H9 (cell line): ENCODE data around the gene COIL. TPM values are rescaled to one million over a fixed set of nuclear protein-coding genes. Genes with fewer than 3 reads are reported as not detected.
A peak's percentile ranks its signal among the peaks of the same experiment; 100 is the strongest.

Experiments used
- DNase-seq: peaks from one replicate; pipeline ENCODE4 v3.0.0-alpha.2; 2017
- H2AFZ ChIP-seq: one replicate; pipeline ENCODE4 v1.6.1; 2013; ENCODE audit warnings: mild to moderate bottlenecking, low read length, control low read depth, moderate library complexity
- H2AK5ac ChIP-seq: 2 replicates; pipeline ENCODE4 v1.6.1; 2013; ENCODE audit warnings: low read length, control low read depth, mixed read lengths; ENCODE audit not compliant: insufficient read length
- H2BK120ac ChIP-seq: one replicate; pipeline ENCODE4 v1.6.1; 2013; ENCODE audit warnings: low read depth, mild to moderate bottlenecking, low read length, control low read depth, inconsistent platforms; ENCODE audit not compliant: poor library complexity, severe bottlenecking
- H2BK12ac ChIP-seq: 2 replicates; pipeline ENCODE4 v1.6.1; 2013; ENCODE audit warnings: low read length, control low read depth, mixed read lengths, low read depth; ENCODE audit not compliant: insufficient read length
- H2BK15ac ChIP-seq: 2 replicates; pipeline ENCODE4 v1.6.1; 2013; ENCODE audit warnings: low read depth, low read length, control low read depth
- H2BK20ac ChIP-seq: one replicate; pipeline ENCODE4 v1.6.1; 2013; ENCODE audit warnings: low read depth, mild to moderate bottlenecking, low read length, control low read depth, inconsistent platforms; ENCODE audit not compliant: poor library complexity, severe bottlenecking
- H2BK5ac ChIP-seq: 2 replicates; pipeline ENCODE4 v1.6.1; 2013; ENCODE audit warnings: low read length, control low read depth, mixed read lengths; ENCODE audit not compliant: insufficient read length
- H3K14ac ChIP-seq: 2 replicates; pipeline ENCODE4 v1.6.1; 2013; ENCODE audit warnings: low read length, control low read depth; ENCODE audit not compliant: insufficient read depth
- H3K18ac ChIP-seq: 2 replicates; pipeline ENCODE4 v1.6.1; 2013; ENCODE audit warnings: low read depth, mild to moderate bottlenecking, mixed read lengths, low read length, control low read depth; ENCODE audit not compliant: insufficient read length
- H3K23ac ChIP-seq: 2 replicates; pipeline ENCODE4 v1.6.1; 2013; ENCODE audit warnings: low read length, control low read depth, mixed read lengths, low read depth; ENCODE audit not compliant: insufficient read length
- H3K23me2 ChIP-seq: 2 replicates; pipeline ENCODE4 v1.6.1; 2013; ENCODE audit warnings: low read depth, mild to moderate bottlenecking, mixed read lengths, low read length, control low read depth; ENCODE audit not compliant: insufficient read length, poor library complexity, severe bottlenecking
- H3K27ac ChIP-seq: 2 replicates; pipeline ENCODE4 v1.5.1; 2013; ENCODE audit warnings: low read length, control low read depth, mixed read lengths, low read depth; ENCODE audit not compliant: insufficient read length
- H3K27me3 ChIP-seq: 2 replicates; pipeline ENCODE4 v1.6.1; 2013; ENCODE audit warnings: low read length, control low read depth, inconsistent platforms; ENCODE audit not compliant: insufficient read depth
- H3K4ac ChIP-seq: 2 replicates; pipeline ENCODE4 v1.6.1; 2013; ENCODE audit warnings: low read depth, mild to moderate bottlenecking, control low read depth, inconsistent platforms, low read length, moderate library complexity
- H3K4me1 ChIP-seq: 2 replicates; pipeline ENCODE4 v1.6.1; 2013; ENCODE audit warnings: low read length, control low read depth, inconsistent platforms; ENCODE audit not compliant: insufficient read depth
- H3K4me2 ChIP-seq: 2 replicates; pipeline ENCODE4 v1.6.1; 2013; ENCODE audit warnings: low read length, control low read depth, mixed read lengths; ENCODE audit not compliant: insufficient read length, insufficient read depth
- H3K56ac ChIP-seq: 2 replicates; pipeline ENCODE4 v1.6.1; 2013; ENCODE audit warnings: low read depth, mild to moderate bottlenecking, mixed read lengths, low read length, control low read depth; ENCODE audit not compliant: insufficient read length
- H3K79me1 ChIP-seq: 2 replicates; pipeline ENCODE4 v1.6.1; 2013; ENCODE audit warnings: low read depth, mild to moderate bottlenecking, moderate library complexity, low read length, control low read depth, inconsistent platforms; ENCODE audit not compliant: insufficient read depth, poor library complexity, severe bottlenecking
- H3K79me2 ChIP-seq: 2 replicates; pipeline ENCODE4 v1.6.1; 2013; ENCODE audit warnings: low read length, control low read depth, inconsistent platforms; ENCODE audit not compliant: insufficient read depth
- H3K9ac ChIP-seq: 2 replicates; pipeline ENCODE4 v1.6.1; 2013; ENCODE audit warnings: low read length, control low read depth, mixed read lengths; ENCODE audit not compliant: insufficient read length; ENCODE audit errors: extremely low read depth
- H3K9me3 ChIP-seq: one replicate; pipeline ENCODE4 v1.6.1; 2013; ENCODE audit warnings: low read depth, low read length, inconsistent platforms; ENCODE audit not compliant: control insufficient read depth
- H3T11ph ChIP-seq: one replicate; pipeline ENCODE4 v1.6.1; 2013; ENCODE audit warnings: mild to moderate bottlenecking, low read length, control low read depth, inconsistent platforms
- H4K20me1 ChIP-seq: one replicate; pipeline ENCODE4 v1.6.1; 2013; ENCODE audit not compliant: control insufficient read depth, insufficient read length, insufficient read depth
- H4K5ac ChIP-seq: 2 replicates; pipeline ENCODE4 v1.6.1; 2013; ENCODE audit warnings: low read depth, mild to moderate bottlenecking, mixed read lengths, low read length, control low read depth; ENCODE audit not compliant: insufficient read length
- H4K8ac ChIP-seq: replicated peaks from 2 replicates; pipeline ENCODE4 v1.6.1; 2013; ENCODE audit warnings: low read length, control low read depth, mixed read lengths, low read depth; ENCODE audit not compliant: insufficient read length
- H4K91ac ChIP-seq: 2 replicates; pipeline ENCODE4 v1.6.1; 2013; ENCODE audit warnings: low read depth, mild to moderate bottlenecking, moderate library complexity, mixed read lengths, low read length, control low read depth; ENCODE audit not compliant: insufficient read length
- H3K27ac Mint-ChIP-seq, 3 experiments: 2 replicates in 2 of 3; 3 replicates in 1 of 3; pipeline ENCODE4 v1.8.0; 2020 to 2021; ENCODE audit warnings: mixed read lengths in 3 of 3, mild to moderate bottlenecking in 1 of 3, moderate library complexity in 1 of 3
- H3K27me3 Mint-ChIP-seq: 2 replicates; pipeline ENCODE4 v1.8.0; 2021; ENCODE audit warnings: low read depth, mild to moderate bottlenecking, moderate library complexity, mixed read lengths
- H3K36me3 Mint-ChIP-seq, 3 experiments: 2 replicates in 2 of 3; 3 replicates in 1 of 3; pipeline ENCODE4 v1.8.0; 2020 to 2021; ENCODE audit warnings: low read depth in 3 of 3, mixed read lengths in 3 of 3; ENCODE audit not compliant: insufficient read depth in 1 of 3
- H3K4me1 Mint-ChIP-seq, 2 experiments: 2 replicates each; pipeline ENCODE4 v1.8.0; 2020; ENCODE audit warnings: mixed read lengths in 2 of 2
- H3K4me3 Mint-ChIP-seq, 2 experiments: 2 replicates in 1 of 2; 3 replicates in 1 of 2; pipeline ENCODE4 v1.8.0; 2020 to 2021; ENCODE audit warnings: mild to moderate bottlenecking in 2 of 2, mixed read lengths in 2 of 2, moderate library complexity in 1 of 2
- H3K9me3 Mint-ChIP-seq, 2 experiments: 2 replicates in 1 of 2; 3 replicates in 1 of 2; pipeline ENCODE4 v1.8.0; 2020; ENCODE audit warnings: mild to moderate bottlenecking in 2 of 2, mixed read lengths in 2 of 2, moderate library complexity in 1 of 2
- CTCF ChIP-seq: fragments of 200-600 bp; sonication (generic); conservative IDR thresholded peaks from 3 replicates; pipeline ENCODE4 v1.8.0; 2021; ENCODE audit warnings: antibody characterized with exemption, mild to moderate bottlenecking
- WGBS: extraction: QIAGEN DNeasy Blood & Tissue Kit; methylation state at CpG from one replicate; pipeline ENCODE4 v1.1.7; 2013; ENCODE audit warnings: missing lambda C conversion rate, low lambda C conversion rate, mixed read lengths; ENCODE audit not compliant: insufficient read length; ENCODE audit errors: extremely low coverage; 5-methylcytosine and 5-hydroxymethylcytosine counted together
- total RNA-seq: library from RNA; stranded (reverse); gene quantifications from 2 replicates; pipeline ENCODE4 v1.2.1, GENCODE V29; 2021

Gene COIL
- total RNA-seq, 1 experiment from 2014 or later, result 21.5 TPM

DNA sequence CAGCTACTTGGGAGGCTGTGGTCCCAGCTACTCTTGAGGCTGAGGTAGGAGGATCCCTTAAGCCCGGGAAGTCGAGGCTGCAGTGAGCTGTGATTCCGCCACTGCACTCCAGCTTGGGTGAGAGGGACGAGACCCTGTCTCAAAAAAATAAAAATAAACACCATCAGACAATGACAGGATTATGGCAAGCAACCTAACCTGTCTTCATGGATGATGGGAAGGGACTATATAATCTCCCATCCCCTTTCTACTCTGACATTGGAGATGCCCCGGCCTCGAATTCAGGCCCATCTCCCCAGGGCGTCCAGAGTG, 47.9 kb downstream of the COIL start:
- H4K91ac ChIP-seq, result no peak overlapping the region
- H3K9ac ChIP-seq, result no peak overlapping the region

More for the DNA sequence above, 47.9 kb downstream of the COIL start:
- no peak overlapping the region for H2BK12ac ChIP-seq
- H3K79me2 ChIP-seq, result no peaks in the 10 kb centered on the region; the same call in 1 of the 2 replicates
- no peak overlapping the region for H2BK120ac ChIP-seq
- no peak overlapping the region for H2AK5ac ChIP-seq
- H2BK5ac ChIP-seq, result no peak overlapping the region
- no peak overlapping the region for H3K27ac ChIP-seq
- no peak overlapping the region for H3K56ac ChIP-seq
- TF ChIP-seq CTCF, result no peak
- peaks cover 2% of the 10 kb centered on the region; the same call in 1 of the 2 replicates for H3K27me3 ChIP-seq
- no peak overlapping the region for H3K18ac ChIP-seq
- H4K8ac ChIP-seq, result no peak overlapping the region
- no peak overlapping the region for H3K4ac ChIP-seq
- H3K23ac ChIP-seq, result no peak overlapping the region
- H3K4me2 ChIP-seq, result peak overlapping the region; percentile 60
- no peak overlapping the region for H3T11ph ChIP-seq
- WGBS, result no CpG with 5 or more reads among the region's 7 CpGs
- no peak overlapping the region for H3K14ac ChIP-seq
- Mint-ChIP-seq H3K9me3 (peaks cover 0 to 7% of the 10 kb centered on the region in 2 experiments; a peak in 2 of 5 replicates), H3K27ac (no peak overlapping the region), H3K4me3 (peak overlapping the region; percentile 79 to 96), H3K27me3 (peaks cover 34% of the 10 kb centered on the region), H3K4me1 (peaks cover 14 to 18% of the 10 kb centered on the region in 2 experiments), H3K36me3 (peaks cover 0 to 15% (median 7%) of the 10 kb centered on the region in 3 experiments; a peak in 5 of 7 replicates)
- no peaks in the 10 kb centered on the region; the same call in 1 of the 2 replicates for H3K4me1 ChIP-seq
- peaks cover 21% of the 10 kb centered on the region for H3K23me2 ChIP-seq
- H2BK20ac ChIP-seq, result no peak overlapping the region
- H4K20me1 ChIP-seq, result no peaks in the 10 kb centered on the region
- no peak for DNase-seq
- H4K5ac ChIP-seq, result no peak overlapping the region
- H2AFZ ChIP-seq, result no peak overlapping the region
- no peaks in the 10 kb centered on the region for H3K79me1 ChIP-seq
- no peaks in the 10 kb centered on the region for H3K9me3 ChIP-seq
- H2BK15ac ChIP-seq, result no peak overlapping the region
